Thyroid gland (tissue), 4 donors: ENCODE measurements around the gene LTF. TPM values are rescaled to one million over a fixed set of nuclear protein-coding genes. Genes with fewer than 3 reads are reported as not detected.
"Not testable (repeated sequence)": the region's sequence is repeated elsewhere in the genome, so short reads cannot be mapped to it uniquely, and the experiment has no call there.

ENCODE experiments used
- DNase-seq, 2 donors: peaks; one replicate each; pipeline ENCODE4 v3.0.0-alpha.2; 2019
- H3K27ac ChIP-seq, 3 donors: fragments of 200-600 bp; sonication (generic); 1 replicate in 2 of 3; 2 replicates in 1 of 3; pipeline ENCODE4 v1.5.1; 2016 to 2019; ENCODE audit warnings: mild to moderate bottlenecking in 1 of 3, moderate library complexity in 1 of 3
- H3K27me3 ChIP-seq: fragments of 200-600 bp; sonication (generic); one replicate; pipeline ENCODE4 v1.5.1; 2019
- H3K36me3 ChIP-seq, 2 donors: fragments of 200-600 bp; sonication (generic); one replicate each; pipeline ENCODE4 v1.5.1; 2016 to 2019
- H3K4me1 ChIP-seq, 2 donors: fragments of 200-600 bp; sonication (generic); one replicate each; pipeline ENCODE4 v1.5.1; 2017 to 2019
- H3K4me3 ChIP-seq, 3 donors: fragments of 200-600 bp; sonication (generic); replicated peaks in 1 of 3; 1 replicate in 2 of 3; 2 replicates in 1 of 3; pipeline ENCODE4 v1.5.1; 2016; ENCODE audit warnings: mild to moderate bottlenecking in 1 of 3
- H3K9me3 ChIP-seq: fragments of 200-600 bp; sonication (generic); one replicate; pipeline ENCODE4 v1.5.1; 2017
- POLR2A ChIP-seq, 2 donors: fragments of 450-650 bp; IDR thresholded peaks; one replicate each; pipeline ENCODE4 v1.6.1; 2017; ENCODE audit warnings: antibody characterized with exemption in 2 of 2, mild to moderate bottlenecking in 2 of 2, moderate library complexity in 1 of 2
- WGBS, 2 donors: methylation state at CpG; one replicate each; pipeline ENCODE4 v1.1.5; 2017; 5-methylcytosine and 5-hydroxymethylcytosine counted together
- intact Hi-C: fragments of 100-400 bp; cut with DNase I; formaldehyde crosslinking; loops from one replicate; pipeline ENCODE4 v1.15.1; 2023
- total RNA-seq, 4 donors: library from RNA; depleted of rRNA; stranded (reverse); fragments of >200 nt; gene quantifications; one replicate each; pipeline ENCODE4 v1.2.3, GENCODE V29; 2016
- TF ChIP-seq, protein P1 (sequence below), 6 experiments: fragments of 200-600 bp in 3 of 6; fragments of 450-650 bp in 3 of 6; sonication (generic) in 3 of 6; IDR thresholded peaks; one replicate each; pipeline ENCODE4 v1.5.1; 2016 to 2019; ENCODE audit warnings: antibody characterized with exemption in 6 of 6, mild to moderate bottlenecking in 2 of 6, inconsistent platforms in 1 of 6, moderate library complexity in 1 of 6

The LTF gene
- total RNA-seq, 4 donors from 2014 or later: 6.3 to 48.6 (median 32.5) TPM

DNA sequence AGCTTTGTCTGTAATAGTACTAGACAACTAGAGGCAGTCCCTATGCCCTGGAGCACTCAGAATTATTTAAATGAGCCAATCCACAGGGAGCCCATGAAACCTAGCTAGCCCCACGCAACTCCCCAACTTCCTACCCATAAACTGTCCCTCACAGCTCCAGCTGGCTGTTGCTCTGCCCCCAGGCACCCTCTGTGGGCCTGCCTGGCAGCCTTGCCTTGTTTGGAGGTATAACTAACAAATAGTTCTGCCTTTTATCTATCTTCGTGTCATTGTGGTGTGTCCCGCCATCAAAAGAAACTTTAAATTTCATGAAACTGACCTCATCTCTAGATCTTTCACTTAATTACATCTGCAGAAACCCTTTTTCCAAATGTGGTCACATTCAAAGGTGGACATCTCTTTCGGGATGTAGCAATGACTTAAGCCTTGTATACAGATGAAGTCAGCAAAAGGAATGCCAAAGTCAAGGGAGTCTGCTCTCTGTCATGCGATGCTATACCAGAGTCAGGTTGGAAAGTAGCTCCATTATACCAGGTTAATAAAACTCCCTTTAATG is 31.3 kb upstream of the LTF start:
- TF ChIP-seq POLR2A (IDR thresholded peaks at IDR 0.05): no peak
- TF ChIP-seq, protein P1, sequence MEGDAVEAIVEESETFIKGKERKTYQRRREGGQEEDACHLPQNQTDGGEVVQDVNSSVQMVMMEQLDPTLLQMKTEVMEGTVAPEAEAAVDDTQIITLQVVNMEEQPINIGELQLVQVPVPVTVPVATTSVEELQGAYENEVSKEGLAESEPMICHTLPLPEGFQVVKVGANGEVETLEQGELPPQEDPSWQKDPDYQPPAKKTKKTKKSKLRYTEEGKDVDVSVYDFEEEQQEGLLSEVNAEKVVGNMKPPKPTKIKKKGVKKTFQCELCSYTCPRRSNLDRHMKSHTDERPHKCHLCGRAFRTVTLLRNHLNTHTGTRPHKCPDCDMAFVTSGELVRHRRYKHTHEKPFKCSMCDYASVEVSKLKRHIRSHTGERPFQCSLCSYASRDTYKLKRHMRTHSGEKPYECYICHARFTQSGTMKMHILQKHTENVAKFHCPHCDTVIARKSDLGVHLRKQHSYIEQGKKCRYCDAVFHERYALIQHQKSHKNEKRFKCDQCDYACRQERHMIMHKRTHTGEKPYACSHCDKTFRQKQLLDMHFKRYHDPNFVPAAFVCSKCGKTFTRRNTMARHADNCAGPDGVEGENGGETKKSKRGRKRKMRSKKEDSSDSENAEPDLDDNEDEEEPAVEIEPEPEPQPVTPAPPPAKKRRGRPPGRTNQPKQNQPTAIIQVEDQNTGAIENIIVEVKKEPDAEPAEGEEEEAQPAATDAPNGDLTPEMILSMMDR (IDR thresholded peaks at IDR 0.05): no peak
- Histone ChIP-seq H3K27me3 (no peaks in the 10 kb centered on the region), H3K4me1 (peaks cover 6 to 8% of the 10 kb centered on the region in 2 donors), H3K36me3 (no peaks in the 10 kb centered on the region), H3K4me3 (no peak overlapping the region), H3K27ac (peak overlapping the region in 1 of 3 donors; percentile 76), H3K9me3 (no peaks in the 10 kb centered on the region)
- intact Hi-C loops: loop anchor here (10.0 kb wide), 1 partner anchor 59 kb away; no protein-coding TSS in a partner anchor
- DNase-seq: no peak
- 90 to 93% methylated on average over 5 of the region's 5 CpGs for WGBS, 2 donors

DNA sequence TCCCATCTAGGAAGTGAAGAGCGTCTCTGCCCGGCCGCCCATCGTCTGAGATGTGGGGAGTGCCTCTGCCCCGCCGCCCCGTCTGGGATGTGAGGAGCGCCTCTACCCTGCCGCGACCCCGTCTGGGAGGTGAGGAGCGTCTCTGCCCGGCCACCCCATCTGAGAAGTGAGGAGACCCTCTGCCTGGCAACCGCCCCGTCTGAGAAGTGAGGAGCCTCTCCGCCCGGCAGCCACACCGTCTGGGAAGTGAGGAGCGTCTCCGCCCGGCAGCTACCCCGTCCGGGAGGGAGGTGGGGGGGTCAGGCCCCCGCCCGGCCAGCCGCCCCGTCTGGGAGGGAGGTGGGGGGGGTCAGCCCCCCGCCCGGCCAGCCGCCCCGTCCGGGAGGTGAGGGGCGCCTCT is 29.8 kb upstream of the LTF start:
- DNase-seq, H3K27ac ChIP-seq, H3K9me3 ChIP-seq, H3K36me3 ChIP-seq, H3K27me3 ChIP-seq, H3K4me3 ChIP-seq: not testable (repeated sequence)
- 97 to 100% methylated on average over 2 to 13 of the region's 33 CpGs for WGBS, 2 donors
- intact Hi-C loops: loop anchor here (10.0 kb wide), 1 partner anchor 60 kb away; no protein-coding TSS in a partner anchor
- peaks cover 6 to 11% of the 10 kb centered on the region in 2 donors for H3K4me1 ChIP-seq

DNA sequence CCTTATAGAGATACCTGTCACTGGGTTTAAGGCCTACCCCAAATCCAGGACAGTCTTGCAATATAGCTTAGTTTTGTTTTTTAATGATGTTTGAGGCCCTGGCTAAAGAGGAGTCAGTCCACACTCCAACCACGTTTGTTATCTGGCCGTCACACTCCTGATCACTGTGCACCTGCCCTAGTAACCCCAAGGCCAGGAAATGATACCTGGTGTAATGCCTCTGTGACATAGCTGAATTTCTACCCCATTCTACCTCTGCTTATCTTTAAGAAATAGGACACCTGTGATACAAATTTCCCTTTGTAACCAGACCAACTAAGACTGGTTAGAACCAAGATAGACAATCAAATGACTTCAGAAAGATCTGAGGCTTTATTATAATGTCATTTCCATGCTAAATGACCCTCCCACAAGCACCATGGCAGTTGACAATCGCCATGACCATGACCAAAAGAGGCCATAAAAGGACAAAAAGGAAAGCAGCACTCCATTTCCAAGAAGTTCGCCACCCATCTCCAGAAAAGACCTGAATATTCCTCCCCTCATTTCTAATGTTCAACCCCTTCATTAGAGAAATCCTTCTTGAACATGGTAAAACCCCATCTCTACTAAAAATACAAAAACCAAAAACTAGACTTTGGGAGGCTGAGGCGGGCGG is 28.3 kb upstream of the LTF start:
- WGBS, 2 donors: 91 to 96% methylated on average over 6 of the region's 6 CpGs
- H3K4me3 ChIP-seq: no peak overlapping the region
- no peaks in the 10 kb centered on the region for H3K9me3 ChIP-seq
- H3K27ac ChIP-seq: no peak overlapping the region
- no peaks in the 10 kb centered on the region for H3K27me3 ChIP-seq
- no peaks in the 10 kb centered on the region for H3K36me3 ChIP-seq
- H3K4me1 ChIP-seq: peaks cover 11 to 23% of the 10 kb centered on the region in 2 donors
- intact Hi-C loops: loop anchor here (10.0 kb wide), 1 partner anchor 62 kb away; no protein-coding TSS in a partner anchor
- no peak for TF ChIP-seq POLR2A (IDR thresholded peaks at IDR 0.05)
- TF ChIP-seq, protein P1 (IDR thresholded peaks at IDR 0.05): no peak
- no peak for DNase-seq

DNA sequence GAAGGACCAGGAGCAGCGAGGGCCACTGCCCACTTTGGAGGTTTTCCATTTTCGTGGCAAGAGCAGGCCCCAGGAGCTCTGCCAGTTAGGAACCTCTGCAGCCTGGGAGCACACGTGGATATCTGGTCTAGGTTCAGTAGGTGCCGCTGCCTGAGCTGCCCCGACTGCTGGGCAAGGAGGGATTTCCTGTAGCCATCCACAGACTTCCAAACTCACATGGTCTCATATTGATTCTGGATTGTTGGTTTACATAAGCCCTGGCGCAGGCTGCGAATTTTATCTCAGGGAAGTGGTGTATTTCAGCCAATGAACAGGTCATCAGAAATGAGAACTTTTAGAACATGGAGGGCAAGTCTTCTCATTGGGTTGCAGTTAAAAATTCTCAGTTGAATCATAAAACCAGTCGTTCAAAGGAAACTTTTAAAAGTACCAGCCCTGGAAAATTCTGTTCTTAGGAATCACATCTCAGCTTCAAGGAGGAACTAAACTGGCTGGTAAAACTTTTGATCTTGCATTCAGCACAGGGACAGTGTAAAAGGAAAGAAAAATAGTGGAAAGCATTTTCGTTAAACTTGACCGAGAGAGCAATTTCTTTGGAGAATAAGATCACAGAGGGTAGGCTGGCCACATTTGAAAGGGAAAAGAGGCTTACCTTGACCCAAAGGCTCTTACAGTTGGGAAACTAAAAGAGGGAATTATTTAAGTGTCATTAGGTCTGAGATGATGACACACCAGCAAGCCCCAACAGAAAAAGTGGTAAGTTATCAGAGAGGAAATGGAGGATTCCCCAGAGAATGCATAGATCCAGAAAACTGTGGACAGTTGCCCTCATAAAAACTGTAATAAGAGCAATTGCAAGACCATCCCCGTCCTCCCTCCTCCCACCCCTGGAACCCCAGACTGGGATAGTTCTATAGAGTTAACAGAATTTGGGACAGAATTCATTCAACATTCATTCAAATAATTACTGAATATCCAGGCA is 26.7 kb upstream of the LTF start:
- TF ChIP-seq POLR2A (IDR thresholded peaks at IDR 0.05): no peak
- TF ChIP-seq, protein P1 (IDR thresholded peaks at IDR 0.05): no peak
- 77 to 91% methylated on average over 11 of the region's 11 CpGs for WGBS, 2 donors
- Histone ChIP-seq H3K27me3 (no peaks in the 10 kb centered on the region), H3K36me3 (no peaks in the 10 kb centered on the region), H3K4me1 (peaks cover 19 to 31% of the 10 kb centered on the region in 2 donors), H3K9me3 (no peaks in the 10 kb centered on the region), H3K4me3 (no peak overlapping the region), H3K27ac (no peak overlapping the region)
- intact Hi-C loops: loop anchor here (10.0 kb wide), 1 partner anchor 63 kb away; no protein-coding TSS in a partner anchor
- no peak for DNase-seq

DNA sequence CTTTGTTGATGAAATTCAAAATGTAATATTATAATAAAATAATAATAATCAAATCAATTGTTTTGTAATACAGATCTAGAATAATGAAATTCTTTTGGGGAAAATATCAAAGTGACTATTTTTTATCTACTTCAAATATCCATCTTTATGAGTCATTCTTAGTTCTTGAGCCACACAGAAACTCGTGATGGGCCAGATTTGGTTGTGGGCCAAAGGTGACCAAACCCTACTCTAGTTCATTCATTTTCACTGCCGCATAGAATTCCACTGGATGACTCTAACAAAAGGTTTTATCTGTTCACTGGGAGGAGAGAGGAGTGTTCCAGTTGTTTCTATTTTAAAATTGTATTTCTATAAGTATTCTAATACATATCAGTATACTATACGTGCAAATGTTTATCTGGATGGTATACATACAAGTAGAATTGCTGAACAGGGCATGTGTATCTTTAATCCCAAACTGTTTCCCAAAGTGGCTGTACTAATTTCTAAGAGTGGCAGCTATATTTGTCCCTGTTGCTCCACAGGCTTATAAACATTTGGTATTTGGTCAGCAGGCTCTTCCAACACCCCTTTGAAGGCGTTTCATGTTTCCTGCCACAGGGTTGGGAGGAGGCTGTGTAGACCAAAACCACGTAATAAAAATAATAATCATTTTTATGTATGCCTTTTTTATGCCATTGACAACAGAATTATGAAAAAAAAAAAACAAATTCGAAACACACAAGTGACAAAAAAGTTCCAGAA is 25.8 kb upstream of the LTF start:
- H3K27me3 ChIP-seq: no peaks in the 10 kb centered on the region
- intact Hi-C loops: loop anchor here (10.0 kb wide), 1 partner anchor 64 kb away; no protein-coding TSS in a partner anchor
- 82 to 86% methylated on average over 6 of the region's 6 CpGs for WGBS, 2 donors

More for the DNA sequence above, 25.8 kb upstream of the LTF start:
- no peaks in the 10 kb centered on the region for H3K9me3 ChIP-seq
- H3K4me3 ChIP-seq: no peak overlapping the region
- TF ChIP-seq, protein P1 (IDR thresholded peaks at IDR 0.05): no peak
- no peak for TF ChIP-seq POLR2A (IDR thresholded peaks at IDR 0.05)
- H3K4me1 ChIP-seq: peaks cover 20 to 30% of the 10 kb centered on the region in 2 donors
- H3K27ac ChIP-seq: no peak overlapping the region
- no peak for DNase-seq
- no peaks in the 10 kb centered on the region for H3K36me3 ChIP-seq
